K562 (cell line): ENCODE measurements around the gene MDM4. TPM values are rescaled to one million over a fixed set of nuclear protein-coding genes. Genes with fewer than 3 reads are reported as not detected.
A peak's percentile ranks its signal among the peaks of the same experiment; 100 is the strongest.

Experiments used
- BRCA1 ChIP-seq, 2 experiments: fragments of 450-650 bp in 1 of 2; sonication (generic) in 1 of 2; formaldehyde crosslinking in 1 of 2; IDR thresholded peaks; 2 replicates each; pipeline versions ENCODE4 v1.5.0 to v1.6.1; 2017 to 2020; ENCODE audit warnings: mild to moderate bottlenecking in 1 of 2, missing genetic modification reagents in 1 of 2
- CSDE1 ChIP-seq, 2 experiments: fragments of 450-650 bp; IDR thresholded peaks; 2 replicates each; pipeline ENCODE4 v1.6.1; 2016; ENCODE audit warnings: mild to moderate bottlenecking in 1 of 2
- FUS ChIP-seq: fragments of 200-400 bp; formaldehyde crosslinking; optimal IDR thresholded peaks from 2 replicates; pipeline ENCODE3; 2017; ENCODE audit warnings: low read depth, low read length
- HCFC1 ChIP-seq: IDR thresholded peaks from 2 replicates; pipeline ENCODE4 v1.6.1; 2012; ENCODE audit warnings: low read depth, low read length, improper control_type of control experiment
- HDAC8 ChIP-seq: fragments of 450-650 bp; IDR thresholded peaks from 2 replicates; pipeline ENCODE4 v1.6.1; 2016; ENCODE audit warnings: mild to moderate bottlenecking, missing genetic modification characterization, moderate library complexity, missing compliant biosample characterization
- HNRNPLL ChIP-seq: fragments of 200-400 bp; formaldehyde crosslinking; IDR thresholded peaks from 2 replicates; pipeline ENCODE4 v1.6.1; 2017; ENCODE audit warnings: low read length, low read depth, mild to moderate bottlenecking; ENCODE audit not compliant: poor library complexity, severe bottlenecking
- KLF6 ChIP-seq: fragments of 250-450 bp; sonication (Bioruptor Pico); IDR thresholded peaks from 2 replicates; pipeline ENCODE4 v1.4.0; 2020; ENCODE audit warnings: mild to moderate bottlenecking, moderate library complexity, borderline replicate concordance
- MTA2 ChIP-seq: fragments of 450-650 bp; IDR thresholded peaks from 2 replicates; pipeline ENCODE4 v1.6.1; 2016; ENCODE audit warnings: low read depth
- SNIP1 ChIP-seq: fragments of 450-650 bp; IDR thresholded peaks from 2 replicates; pipeline ENCODE4 v1.7.1; 2017; ENCODE audit warnings: low read depth, mild to moderate bottlenecking
- TCF3 ChIP-seq: sonication (generic); formaldehyde crosslinking; IDR thresholded peaks from 2 replicates; pipeline ENCODE4 v1.4.0; 2020; ENCODE audit warnings: mild to moderate bottlenecking, missing genetic modification reagents
- THRB ChIP-seq: fragments of 450-650 bp; formaldehyde crosslinking; conservative IDR thresholded peaks from 2 replicates; pipeline ENCODE4 v1.4.0; 2022; ENCODE audit warnings: mild to moderate bottlenecking, missing genetic modification characterization
- ZNF830 ChIP-seq: fragments of 250-450 bp; sonication (Bioruptor Pico); IDR thresholded peaks from 2 replicates; pipeline ENCODE4 v1.5.0; 2021; ENCODE audit warnings: mild to moderate bottlenecking
- polyA plus RNA-seq, 8 experiments: library from polyadenylated mRNA; depleted of rRNA in 4 of 8; stranded (reverse) in 5 of 8; unstranded in 3 of 8; fragments of >200 nt; fragmentation: Nextera tagmentation in 2 of 8; fragmentation: Illumina TruSeq in 1 of 8; extraction: Ambion mirVana in 2 of 8; extraction: Trizol in 1 of 8; gene quantifications; 2 replicates each; pipeline versions ENCODE4 v1.2.1 to v1.2.3, GENCODE V29; 2011 to 2014; ENCODE audit warnings: inconsistent platforms in 1 of 8, missing spikeins in 1 of 8
- total RNA-seq, 7 experiments: library from RNA; depleted of rRNA in 6 of 7; stranded (reverse); fragments of >200 nt in 6 of 7; fragmentation: Illumina TruSeq in 2 of 7; extraction: Trizol in 2 of 7; gene quantifications; 2 replicates each; pipeline versions ENCODE4 v1.2.1 to v1.2.3, GENCODE V29; 2011 to 2021; ENCODE audit warnings: low replicate concordance in 1 of 7
- TF ChIP-seq, protein P1 (sequence below): fragments of 450-650 bp; IDR thresholded peaks from 2 replicates; pipeline ENCODE4 v1.6.1; 2016; ENCODE audit warnings: low read depth
- TF ChIP-seq, protein P2 (sequence below): fragments of 450-650 bp; IDR thresholded peaks from 2 replicates; pipeline ENCODE4 v1.6.1; 2016; ENCODE audit warnings: missing biosample characterization, missing genetic modification characterization
- TF ChIP-seq, protein P3 (sequence below), 2 experiments: fragments of 200-800 bp in 1 of 2; sonication (Bioruptor generic) in 1 of 2; sonication (generic) in 1 of 2; formaldehyde crosslinking in 1 of 2; IDR thresholded peaks in 1 of 2; conservative IDR thresholded peaks in 1 of 2; 2 replicates each; pipeline versions ENCODE4 v1.5.0 to v1.6.1; 2016 to 2020; ENCODE audit warnings: missing compliant biosample characterization in 1 of 2, missing genetic modification characterization in 1 of 2, missing genetic modification reagents in 1 of 2

The MDM4 gene
- total and polyA plus RNA-seq, 9 of the 15 experiments (the other 6 are each of a cell fraction or from before 2014, with no cell fraction given), result 3.3 to 61.7 (median 21.2) TPM

DNA sequence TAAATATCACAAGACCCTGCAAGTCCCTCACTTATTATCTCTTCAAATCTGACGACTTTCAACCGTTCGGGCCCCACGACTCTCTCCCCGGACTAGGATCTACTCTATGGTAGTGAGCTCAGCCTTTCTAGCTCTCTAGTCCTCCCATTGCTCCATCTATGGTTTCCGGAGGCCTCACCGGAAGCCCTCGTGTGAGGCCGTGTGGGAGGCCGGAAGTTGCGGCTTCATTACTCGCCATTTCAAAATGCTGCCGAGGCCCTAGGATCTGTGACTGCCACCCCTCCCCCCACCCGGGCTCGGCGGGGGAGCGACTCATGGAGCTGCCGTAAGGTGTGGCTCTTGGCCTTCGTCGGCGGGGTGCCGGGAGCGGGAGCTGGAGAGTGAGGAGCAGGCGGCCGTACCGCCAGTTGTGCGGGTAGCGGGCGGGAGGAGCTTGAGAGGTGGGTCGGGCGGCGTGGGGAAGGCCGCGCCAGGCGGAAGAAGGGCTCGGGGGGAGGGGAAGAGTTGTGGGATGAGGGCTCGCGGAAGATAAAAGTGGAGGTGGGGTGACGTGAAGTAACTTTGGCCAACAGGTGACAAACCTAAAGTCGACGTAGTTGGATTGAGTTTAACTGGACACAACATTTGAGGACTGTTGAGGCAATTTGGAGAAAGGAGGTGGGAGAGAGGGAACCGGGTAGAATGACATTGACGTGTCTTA lies at the start of gene MDM4 (continued):
- TF ChIP-seq, protein P1, sequence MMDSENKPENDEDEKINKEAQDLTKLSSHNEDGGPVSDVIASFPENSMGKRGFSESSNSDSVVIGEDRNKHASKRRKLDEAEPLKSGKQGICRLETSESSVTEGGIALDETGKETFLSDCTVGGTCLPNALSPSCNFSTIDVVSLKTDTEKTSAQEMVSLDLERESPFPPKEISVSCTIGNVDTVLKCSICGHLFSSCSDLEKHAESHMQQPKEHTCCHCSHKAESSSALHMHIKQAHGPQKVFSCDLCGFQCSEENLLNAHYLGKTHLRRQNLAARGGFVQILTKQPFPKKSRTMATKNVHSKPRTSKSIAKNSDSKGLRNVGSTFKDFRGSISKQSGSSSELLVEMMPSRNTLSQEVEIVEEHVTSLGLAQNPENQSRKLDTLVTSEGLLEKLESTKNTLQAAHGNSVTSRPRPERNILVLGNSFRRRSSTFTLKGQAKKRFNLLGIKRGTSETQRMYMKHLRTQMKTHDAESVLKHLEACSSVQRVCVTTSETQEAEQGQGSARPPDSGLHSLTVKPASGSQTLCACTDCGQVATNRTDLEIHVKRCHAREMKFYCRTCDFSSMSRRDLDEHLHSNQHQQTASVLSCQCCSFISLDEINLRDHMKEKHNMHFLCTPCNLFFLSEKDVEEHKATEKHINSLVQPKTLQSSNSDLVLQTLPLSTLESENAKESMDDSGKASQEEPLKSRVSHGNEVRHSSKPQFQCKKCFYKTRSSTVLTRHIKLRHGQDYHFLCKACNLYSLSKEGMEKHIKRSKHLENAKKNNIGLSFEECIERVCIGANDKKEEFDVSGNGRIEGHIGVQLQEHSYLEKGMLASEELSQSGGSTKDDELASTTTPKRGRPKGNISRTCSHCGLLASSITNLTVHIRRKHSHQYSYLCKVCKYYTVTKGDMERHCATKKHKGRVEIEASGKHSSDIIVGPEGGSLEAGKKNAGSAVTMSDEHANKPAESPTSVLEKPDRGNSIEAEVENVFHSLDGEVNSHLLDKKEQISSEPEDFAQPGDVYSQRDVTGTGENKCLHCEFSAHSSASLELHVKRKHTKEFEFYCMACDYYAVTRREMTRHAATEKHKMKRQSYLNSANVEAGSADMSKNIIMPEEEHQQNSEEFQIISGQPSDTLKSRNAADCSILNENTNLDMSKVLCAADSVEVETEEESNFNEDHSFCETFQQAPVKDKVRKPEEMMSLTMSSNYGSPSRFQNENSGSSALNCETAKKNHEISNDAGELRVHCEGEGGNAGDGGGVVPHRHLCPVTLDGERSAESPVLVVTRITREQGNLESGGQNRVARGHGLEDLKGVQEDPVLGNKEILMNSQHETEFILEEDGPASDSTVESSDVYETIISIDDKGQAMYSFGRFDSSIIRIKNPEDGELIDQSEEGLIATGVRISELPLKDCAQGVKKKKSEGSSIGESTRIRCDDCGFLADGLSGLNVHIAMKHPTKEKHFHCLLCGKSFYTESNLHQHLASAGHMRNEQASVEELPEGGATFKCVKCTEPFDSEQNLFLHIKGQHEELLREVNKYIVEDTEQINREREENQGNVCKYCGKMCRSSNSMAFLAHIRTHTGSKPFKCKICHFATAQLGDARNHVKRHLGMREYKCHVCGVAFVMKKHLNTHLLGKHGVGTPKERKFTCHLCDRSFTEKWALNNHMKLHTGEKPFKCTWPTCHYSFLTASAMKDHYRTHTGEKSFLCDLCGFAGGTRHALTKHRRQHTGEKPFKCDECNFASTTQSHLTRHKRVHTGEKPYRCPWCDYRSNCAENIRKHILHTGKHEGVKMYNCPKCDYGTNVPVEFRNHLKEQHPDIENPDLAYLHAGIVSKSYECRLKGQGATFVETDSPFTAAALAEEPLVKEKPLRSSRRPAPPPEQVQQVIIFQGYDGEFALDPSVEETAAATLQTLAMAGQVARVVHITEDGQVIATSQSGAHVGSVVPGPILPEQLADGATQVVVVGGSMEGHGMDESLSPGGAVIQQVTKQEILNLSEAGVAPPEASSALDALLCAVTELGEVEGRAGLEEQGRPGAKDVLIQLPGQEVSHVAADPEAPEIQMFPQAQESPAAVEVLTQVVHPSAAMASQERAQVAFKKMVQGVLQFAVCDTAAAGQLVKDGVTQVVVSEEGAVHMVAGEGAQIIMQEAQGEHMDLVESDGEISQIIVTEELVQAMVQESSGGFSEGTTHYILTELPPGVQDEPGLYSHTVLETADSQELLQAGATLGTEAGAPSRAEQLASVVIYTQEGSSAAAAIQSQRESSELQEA, result peak; percentile 44; the same call in 1 of the 2 replicates
- TF ChIP-seq HDAC8 (peak; percentile 20; the same call in 1 of the 2 replicates), ZNF830 (CRISPR knock-in tag) (0 out of 2 replicates have a peak, but pooled peaks have one; percentile 57), HNRNPLL (peak; percentile 76), FUS (peak; percentile 69), MTA2 (0 out of 2 replicates have a peak, but pooled peaks have one; percentile 13), CSDE1 (IDR thresholded peaks at IDR 0.05) (peak in 1 of 2 experiments; percentile 50; a peak in 1 of 4 replicates), SNIP1 (peak; percentile 98), HCFC1 (peak; percentile 82), KLF6 (CRISPR knock-in tag) (peak; percentile 80; the same call in 1 of the 2 replicates), THRB (CRISPR knock-in tag) (peak; percentile 96), TCF3 (CRISPR knock-in tag) (peak; percentile 49), BRCA1 (IDR thresholded peaks at IDR 0.05) (no peak), BRCA1 (CRISPR knock-in tag; IDR thresholded peaks at IDR 0.05) (no peak)
- TF ChIP-seq, protein P2, sequence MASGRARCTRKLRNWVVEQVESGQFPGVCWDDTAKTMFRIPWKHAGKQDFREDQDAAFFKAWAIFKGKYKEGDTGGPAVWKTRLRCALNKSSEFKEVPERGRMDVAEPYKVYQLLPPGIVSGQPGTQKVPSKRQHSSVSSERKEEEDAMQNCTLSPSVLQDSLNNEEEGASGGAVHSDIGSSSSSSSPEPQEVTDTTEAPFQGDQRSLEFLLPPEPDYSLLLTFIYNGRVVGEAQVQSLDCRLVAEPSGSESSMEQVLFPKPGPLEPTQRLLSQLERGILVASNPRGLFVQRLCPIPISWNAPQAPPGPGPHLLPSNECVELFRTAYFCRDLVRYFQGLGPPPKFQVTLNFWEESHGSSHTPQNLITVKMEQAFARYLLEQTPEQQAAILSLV, result no peak; the same call in 1 of the 2 replicates
- TF ChIP-seq, protein P3, sequence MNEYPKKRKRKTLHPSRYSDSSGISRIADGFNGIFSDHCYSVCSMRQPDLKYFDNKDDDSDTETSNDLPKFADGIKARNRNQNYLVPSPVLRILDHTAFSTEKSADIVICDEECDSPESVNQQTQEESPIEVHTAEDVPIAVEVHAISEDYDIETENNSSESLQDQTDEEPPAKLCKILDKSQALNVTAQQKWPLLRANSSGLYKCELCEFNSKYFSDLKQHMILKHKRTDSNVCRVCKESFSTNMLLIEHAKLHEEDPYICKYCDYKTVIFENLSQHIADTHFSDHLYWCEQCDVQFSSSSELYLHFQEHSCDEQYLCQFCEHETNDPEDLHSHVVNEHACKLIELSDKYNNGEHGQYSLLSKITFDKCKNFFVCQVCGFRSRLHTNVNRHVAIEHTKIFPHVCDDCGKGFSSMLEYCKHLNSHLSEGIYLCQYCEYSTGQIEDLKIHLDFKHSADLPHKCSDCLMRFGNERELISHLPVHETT (CRISPR knock-in tag; conservative IDR thresholded peaks at IDR 0.05 in 1 of 2, IDR thresholded peaks at IDR 0.05 in 1 of 2), result peak in 1 of 2 experiments; percentile 98; a peak in 2 of 4 replicates
